NCI-H510A treated with DMSO at 0.1 percent for 48 hours (cell line): ENCODE results near the gene AKT1.

Source experiments
- DNase-seq: peaks from one replicate; lab custom pipeline; 2025; lab: John Stamatoyannopoulos, UW

AKT1 gene

DNA sequence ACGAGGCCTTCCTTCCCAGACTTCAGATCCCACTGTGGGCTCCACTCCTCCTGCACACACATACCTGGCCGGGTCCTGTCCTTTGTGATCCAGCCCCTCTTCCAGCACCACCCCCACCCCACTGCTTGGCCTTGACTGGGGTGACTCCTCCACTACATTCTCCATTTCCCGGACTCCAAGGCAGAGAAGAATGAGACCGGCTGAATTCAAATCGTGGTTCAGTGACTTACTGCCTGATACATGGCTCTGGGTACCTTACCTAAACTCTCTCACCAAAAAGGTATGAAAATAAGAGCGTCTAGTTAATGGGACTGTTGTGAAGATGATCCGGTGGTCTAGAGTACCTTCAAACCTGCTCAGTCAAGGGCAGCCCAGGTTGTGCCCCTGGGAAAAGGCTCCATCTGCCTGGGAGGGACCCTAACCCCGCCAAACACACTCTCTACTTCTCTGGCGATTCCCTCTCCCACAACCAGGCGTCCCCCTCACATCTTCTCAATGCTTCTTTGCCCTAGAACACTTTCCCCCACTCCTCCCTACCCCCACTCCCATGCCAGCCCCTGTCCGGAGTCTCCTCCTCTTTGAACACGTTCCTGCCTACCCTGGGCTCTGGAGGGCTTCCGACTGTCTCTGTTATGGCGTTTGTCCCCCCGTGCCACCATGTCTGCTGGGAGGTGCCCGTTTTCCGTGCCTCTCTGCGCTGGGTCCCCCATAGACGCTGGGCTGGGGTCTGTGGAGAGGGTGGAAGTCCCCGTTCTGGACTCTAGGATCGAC lies 3.9 kb upstream of the AKT1 start:
- DNase-seq = no peak

DNA sequence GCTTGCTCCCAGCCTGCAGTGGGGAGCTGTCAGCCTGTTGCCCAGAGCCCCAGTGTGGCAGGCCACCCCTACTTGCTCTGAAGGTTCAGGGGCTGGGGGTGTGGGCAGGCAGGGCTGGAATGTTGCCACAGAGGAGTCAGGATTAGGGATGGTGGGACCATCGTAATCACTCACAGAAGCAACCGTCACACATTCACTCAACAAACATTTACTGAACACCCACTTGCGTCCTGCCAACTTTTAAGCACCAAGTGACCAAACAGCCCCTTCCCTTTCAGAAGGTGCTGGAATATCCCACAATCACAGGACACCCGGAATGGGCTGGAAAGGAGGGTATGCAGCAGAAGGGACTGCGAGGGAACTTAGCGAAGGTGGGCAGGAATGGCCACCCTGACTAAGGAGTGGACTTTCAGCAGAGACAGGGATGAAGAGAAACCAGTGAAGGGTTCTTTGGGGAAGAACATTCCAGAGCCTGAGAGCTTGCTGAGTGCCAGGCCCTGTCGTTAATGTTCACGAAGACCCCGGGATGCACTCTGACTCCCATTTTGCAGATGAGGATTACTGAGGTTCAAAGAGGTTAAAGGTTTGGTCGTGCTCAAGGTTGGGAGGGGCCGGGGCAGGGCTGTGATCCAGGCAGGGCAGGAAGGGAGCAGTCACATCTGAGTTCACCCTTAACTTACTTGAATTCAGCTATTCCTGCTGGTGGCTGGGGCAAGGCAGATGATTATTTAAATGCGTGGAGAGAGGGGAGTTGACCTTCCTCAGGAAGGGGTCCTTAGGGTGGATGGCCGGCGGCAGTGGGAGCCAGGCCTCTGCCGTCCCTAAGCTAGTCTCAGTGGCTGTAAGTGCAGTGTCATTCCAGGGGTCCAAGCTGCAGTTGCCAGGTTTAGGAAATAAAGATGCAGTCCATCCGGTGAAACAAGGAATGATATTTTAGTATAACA lies 3.0 kb upstream of the AKT1 start:
- no peak for DNase-seq

- peak; percentile 60 for DNase-seq
Observed at GRCh38 chr14:104797115-104798044, 1.8 kb upstream of the AKT1 start.

- no peak for DNase-seq
Observed at GRCh38 chr14:104796687-104797081, 1.1 kb upstream of the AKT1 start.

DNA sequence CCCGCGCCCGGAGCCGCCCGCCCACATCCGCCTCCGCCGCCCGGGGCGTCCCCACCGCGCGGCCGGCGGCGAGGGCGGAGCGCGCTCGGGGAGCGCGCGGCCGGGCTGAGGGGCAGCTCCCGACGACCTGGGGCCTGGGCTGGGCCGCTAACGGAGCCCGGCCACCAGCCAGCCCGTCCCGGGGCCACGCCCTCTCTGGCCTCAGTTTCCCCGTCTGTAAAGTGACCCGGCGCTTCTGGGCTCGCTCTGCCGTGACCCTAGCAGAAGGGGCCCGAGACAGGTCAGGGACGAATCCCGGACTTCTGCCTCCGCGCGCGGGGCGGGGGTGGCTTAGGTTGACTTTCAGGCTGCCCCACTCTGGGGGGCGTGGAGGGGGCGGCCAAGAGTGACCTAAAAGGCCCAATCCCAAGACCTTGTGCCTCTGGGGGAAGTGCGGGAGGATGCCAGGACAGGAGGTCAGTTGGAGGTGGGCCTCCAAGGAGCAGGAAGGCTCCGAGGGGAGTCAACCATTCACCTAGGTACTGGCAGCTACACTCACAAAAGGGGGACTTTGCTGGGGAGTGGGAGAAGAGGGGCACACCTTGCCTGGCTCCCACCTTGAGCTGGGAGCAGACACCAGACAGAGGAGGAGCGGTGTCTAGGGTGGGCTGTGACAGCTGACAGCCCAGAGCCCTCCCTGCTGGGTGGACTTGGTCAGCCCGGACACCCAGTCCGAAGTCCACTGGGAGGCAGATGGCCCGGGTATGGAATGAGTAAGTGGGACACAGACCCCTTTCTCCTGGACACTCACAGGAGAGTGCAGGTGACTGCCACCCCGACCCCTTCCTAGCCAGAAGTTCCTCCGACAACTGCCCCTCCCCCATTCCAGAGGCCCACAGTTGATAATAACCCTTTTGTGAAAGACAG lies 486 bp upstream of the AKT1 start:
- peak; percentile 22 for DNase-seq

- DNase-seq = no peak
Observed at GRCh38 chr14:104794631-104794992, 936 bp downstream of the AKT1 start.

- DNase-seq = peak; percentile 34
Observed at GRCh38 chr14:104794099-104794498, 1.4 kb downstream of the AKT1 start.

GRCh38 chr14:104793703-104793959 lies 1.9 kb downstream of the AKT1 start:
- no peak for DNase-seq

GRCh38 chr14:104792945-104793702 lies 2.4 kb downstream of the AKT1 start:
- DNase-seq = no peak

- DNase-seq = no peak
Observed at GRCh38 chr14:104792101-104792884, 3.3 kb downstream of the AKT1 start.

GRCh38 chr14:104791425-104791824 lies 4.1 kb downstream of the AKT1 start:
- DNase-seq = no peak

- DNase-seq = no peak
Observed at GRCh38 chr14:104789752-104790743, 5.5 kb downstream of the AKT1 start.

- no peak for DNase-seq
Observed at GRCh38 chr14:104788873-104789663, 6.5 kb downstream of the AKT1 start.

GRCh38 chr14:104788161-104788818 lies 7.3 kb downstream of the AKT1 start:
- no peak for DNase-seq

DNA sequence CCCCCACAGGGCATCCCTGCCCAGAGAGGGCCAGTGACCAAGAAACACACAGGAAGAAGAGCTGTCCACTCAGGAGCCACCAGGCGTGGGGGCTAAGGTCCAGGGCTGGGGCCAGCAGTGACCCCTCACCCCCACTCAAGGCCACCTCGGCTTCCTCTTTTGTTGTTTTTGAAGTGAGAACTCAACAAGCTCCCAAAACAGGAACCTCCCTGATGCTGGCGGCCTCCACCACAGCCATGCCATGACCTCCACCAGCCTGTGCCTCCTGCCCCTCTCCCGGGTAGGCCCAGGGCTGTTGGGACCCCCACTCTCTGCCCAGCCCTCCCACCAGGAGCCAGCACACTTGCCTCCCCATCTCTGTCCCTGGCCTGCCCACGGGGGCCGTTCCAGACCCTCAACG lies 7.8 kb downstream of the AKT1 start:
- no peak for DNase-seq

- DNase-seq = no peak
Observed at GRCh38 chr14:104786726-104787675, 8.5 kb downstream of the AKT1 start.
